Measurements from ENCODE around the gene PRR29.

- TF ChIP-seq POLR2AphosphoS5 (IDR thresholded peaks at IDR 0.05) (no peak), CTCF (IDR thresholded peaks at IDR 0.05) (no peak), POLR2A (IDR thresholded peaks at IDR 0.05) (no peak)
Observed at GRCh38 chr17:64016231-64016784, 18.2 kb downstream of the PRR29 start.

Measured in prostate gland (tissue), 2 donors.